ENCODE measurements around the gene WDFY2.

WDFY2 gene

DNA sequence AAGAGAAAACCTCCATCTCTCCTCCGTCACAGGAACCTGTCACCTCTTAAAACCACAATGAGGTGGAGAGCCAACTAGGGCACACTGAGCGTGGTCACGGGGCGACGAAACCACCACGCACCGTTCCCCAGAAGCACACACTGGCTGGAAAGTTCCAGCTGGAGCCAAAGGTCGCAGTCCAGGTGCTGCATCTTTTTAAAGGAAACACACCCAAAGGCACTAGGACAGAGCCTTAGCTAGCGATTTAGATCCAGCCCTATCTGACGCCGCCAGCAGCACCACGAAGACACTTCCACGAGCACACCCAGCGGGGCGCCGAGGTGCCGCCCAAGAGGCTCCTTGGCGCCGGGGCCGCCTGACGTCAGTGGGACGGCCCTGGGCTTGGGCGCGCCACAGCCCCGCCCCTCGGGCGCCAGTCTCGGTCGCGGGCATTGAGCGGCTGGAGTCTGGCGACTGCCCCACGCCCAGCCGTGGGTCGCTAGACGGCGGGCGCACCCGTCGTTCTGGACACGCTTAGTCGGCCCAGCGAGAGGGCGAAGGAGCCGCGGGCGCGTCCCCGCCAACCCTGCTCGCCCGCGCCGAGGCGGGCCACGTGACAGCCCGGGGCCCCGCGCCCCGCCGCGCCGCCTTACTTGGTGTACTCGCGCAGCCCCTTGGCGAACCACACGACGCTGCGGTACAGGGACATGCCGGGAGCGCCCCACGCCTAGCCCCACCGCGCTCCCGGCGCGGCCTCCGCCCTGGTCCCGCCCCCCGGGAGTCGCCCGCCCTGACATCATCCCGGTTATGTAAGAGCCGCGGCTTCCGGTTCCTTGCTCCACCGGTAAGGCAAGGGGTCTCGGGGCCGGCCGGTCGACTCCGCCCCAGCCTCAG is 219.4 kb downstream of the WDFY2 start, which contains the start of gene DHRS12:
DHRS12 (minus strand) TSS at position 742 of the 873 bp plus-strand sequence. CDS start 4,504 bp downstream, outside the sequence.
- peak; percentile 91 for DNase-seq

DNA sequence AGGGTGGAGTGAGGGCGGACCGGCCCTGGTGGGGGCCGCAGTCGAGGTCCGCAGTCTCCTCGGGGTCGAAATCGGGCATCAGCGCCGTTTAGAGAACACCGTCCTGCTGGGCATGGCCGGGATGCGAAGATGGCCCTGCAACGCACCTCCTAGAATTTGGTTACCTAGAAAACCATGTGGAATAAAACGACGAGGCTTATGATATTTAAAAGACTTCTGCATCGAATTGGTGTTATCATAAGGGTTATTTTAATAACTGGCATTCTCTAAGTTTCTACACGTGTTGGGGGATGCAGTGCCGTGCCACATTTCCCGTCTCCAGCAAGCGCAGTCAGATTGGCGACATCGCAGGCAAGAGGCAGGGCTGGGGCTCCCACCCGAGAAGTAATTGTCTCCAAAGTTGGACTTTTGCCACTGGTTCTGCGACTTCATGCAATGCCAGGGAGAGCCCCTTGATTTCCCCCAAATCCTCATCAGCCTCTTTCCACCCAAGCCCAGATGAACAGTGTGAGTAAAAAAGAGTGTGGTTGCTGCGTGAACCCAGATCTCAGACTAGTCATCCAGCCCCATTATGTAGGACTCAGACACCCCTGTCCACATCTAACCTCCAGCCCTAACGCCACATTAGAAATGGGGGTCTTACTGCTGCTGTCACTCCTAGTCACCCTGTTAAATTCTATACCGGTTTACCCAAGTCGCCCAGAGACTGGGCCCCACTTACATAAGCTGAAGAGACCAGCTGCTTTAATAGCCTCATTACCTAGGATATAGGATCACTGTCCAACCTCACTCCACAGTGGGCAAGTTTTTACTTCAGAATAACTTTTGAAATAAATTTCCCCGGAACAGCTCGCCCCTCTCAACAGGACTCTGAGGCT is 220.3 kb downstream of the WDFY2 start:
- peak; percentile 48 for DNase-seq

DNA sequence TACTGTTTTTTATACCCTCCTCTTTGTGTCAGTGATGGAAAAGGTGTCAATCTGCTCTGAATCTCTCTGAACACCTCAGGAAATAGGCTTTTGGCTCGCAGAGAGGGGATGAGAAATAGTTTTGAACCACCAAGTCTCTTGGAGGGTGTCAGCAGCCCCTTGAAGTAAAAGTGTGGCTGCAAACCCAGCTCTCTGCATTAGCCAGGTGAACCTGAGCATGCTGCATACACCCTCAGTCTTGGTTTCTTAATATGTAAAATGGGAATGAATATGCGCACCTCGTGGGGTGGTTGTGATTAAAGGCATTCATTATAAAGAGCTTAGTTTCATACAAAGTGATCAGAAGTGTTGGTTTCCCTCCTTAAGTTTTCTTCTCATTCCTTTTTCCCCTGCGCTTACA is 221.1 kb downstream of the WDFY2 start:
- no peak for DNase-seq

- no peak for DNase-seq
Observed at GRCh38 chr13:51805925-51806324, 221.7 kb downstream of the WDFY2 start.

DNA sequence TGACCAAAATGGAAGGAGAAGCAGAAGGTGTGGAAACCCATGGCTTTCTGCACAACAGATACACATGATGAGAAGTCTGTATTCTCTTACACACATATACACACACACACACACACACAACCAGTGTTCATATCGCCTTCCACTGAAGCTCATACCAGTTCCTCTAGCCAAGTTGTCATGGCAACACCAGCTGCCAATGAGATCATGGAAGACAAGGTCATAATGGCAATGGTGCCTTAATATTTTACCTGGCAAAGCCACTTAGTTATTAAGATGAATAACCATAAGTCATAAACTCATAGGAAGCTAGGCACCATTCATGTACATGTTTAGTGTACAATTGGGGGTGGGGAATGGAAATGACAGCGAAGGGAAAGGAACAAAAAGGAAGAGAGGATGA is 222.3 kb downstream of the WDFY2 start:
- DNase-seq, result peak; percentile 51

GRCh38 chr13:51807041-51807440 is 222.8 kb downstream of the WDFY2 start:
- no peak for DNase-seq

- no peak for DNase-seq
Observed at GRCh38 chr13:51808811-51809210, 224.5 kb downstream of the WDFY2 start.

- DNase-seq, result no peak
Observed at GRCh38 chr13:51811046-51811445, 226.8 kb downstream of the WDFY2 start.

DNA sequence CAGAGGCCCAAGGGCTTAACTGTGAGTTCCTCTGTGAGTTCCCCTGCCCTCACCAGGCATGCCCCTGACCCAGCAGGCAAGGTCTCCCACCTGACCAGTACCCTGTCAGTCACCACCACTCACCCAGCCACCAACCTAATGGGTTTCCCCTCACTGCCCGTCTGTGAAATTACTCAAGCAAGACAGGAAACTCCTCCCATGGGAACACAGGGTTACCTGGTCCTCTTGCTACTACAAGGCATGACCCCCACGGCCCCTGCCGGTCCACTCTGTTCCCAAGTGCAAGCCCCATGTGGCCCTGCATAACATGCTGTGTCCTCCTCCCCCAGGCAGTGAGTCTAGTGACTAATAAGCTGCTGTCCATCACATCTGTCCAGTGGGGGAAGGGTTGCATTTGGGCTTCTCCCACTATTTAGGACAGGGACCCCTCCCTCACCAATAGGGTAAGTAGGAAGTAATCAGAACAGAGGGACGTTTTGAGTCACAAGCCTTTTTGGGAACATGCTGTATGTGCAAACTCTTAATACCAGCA is 227.7 kb downstream of the WDFY2 start:
- no peak for DNase-seq

GRCh38 chr13:51814071-51814470 is 229.8 kb downstream of the WDFY2 start:
- DNase-seq, result no peak

- peak; percentile 81 for DNase-seq
Observed at GRCh38 chr13:51814825-51815650, 230.8 kb downstream of the WDFY2 start.

GRCh38 chr13:51815848-51816247 is 231.6 kb downstream of the WDFY2 start:
- no peak for DNase-seq

- no peak for DNase-seq
Observed at GRCh38 chr13:51816604-51817249, 232.5 kb downstream of the WDFY2 start.
